Sigmoid colon (tissue), 7 donors: ENCODE results near the gene SNRNP200. TPM values are rescaled to one million over a fixed set of nuclear protein-coding genes. Genes with fewer than 3 reads are reported as not detected.

Experiments
- DNase-seq: peaks from one replicate; pipeline ENCODE4 v3.0.0-alpha.2; 2019
- H3K27ac ChIP-seq, 4 donors: fragments of 200-600 bp; sonication (generic); one replicate each; pipeline ENCODE4 v1.5.1; 2016 to 2019; ENCODE audit warnings: mild to moderate bottlenecking in 1 of 4
- H3K27me3 ChIP-seq, 3 donors: fragments of 200-600 bp; sonication (generic); one replicate each; pipeline ENCODE4 v1.5.1; 2019; ENCODE audit warnings: mild to moderate bottlenecking in 1 of 3
- H3K36me3 ChIP-seq, 4 donors: fragments of 200-600 bp; sonication (generic); one replicate each; pipeline ENCODE4 v1.5.1; 2016 to 2019
- H3K4me1 ChIP-seq, 4 donors: fragments of 200-600 bp; sonication (generic); one replicate each; pipeline ENCODE4 v1.5.1; 2017 to 2019
- H3K4me3 ChIP-seq, 4 donors: fragments of 200-600 bp; sonication (generic); one replicate each; pipeline ENCODE4 v1.5.1; 2017 to 2019; ENCODE audit warnings: mild to moderate bottlenecking in 2 of 4, moderate library complexity in 1 of 4
- H3K9me3 ChIP-seq, 4 donors: fragments of 200-600 bp in 3 of 4; sonication (generic) in 3 of 4; one replicate each; pipeline versions ENCODE4 v1.5.1 to v1.6.1; 2013 to 2019
- EP300 ChIP-seq, 4 donors: sonication (generic); formaldehyde crosslinking; IDR thresholded peaks; one replicate each; pipeline ENCODE4 v1.6.1; 2017; ENCODE audit warnings: antibody characterized with exemption in 4 of 4
- POLR2A ChIP-seq, 2 donors: fragments of 450-650 bp; IDR thresholded peaks; one replicate each; pipeline ENCODE4 v1.6.1; 2016; ENCODE audit warnings: antibody characterized with exemption in 2 of 2, mild to moderate bottlenecking in 2 of 2, moderate library complexity in 2 of 2
- POLR2AphosphoS5 ChIP-seq, 4 donors: sonication (generic); formaldehyde crosslinking; IDR thresholded peaks; one replicate each; pipeline ENCODE4 v1.6.1; 2017; ENCODE audit warnings: antibody characterized with exemption in 4 of 4
- whole genome bisulfite sequencing, 2 donors: extraction: QIAGEN DNeasy Blood & Tissue Kit; methylation state at CpG; one replicate each; pipeline ENCODE4 v1.1.7; 2013; 5-methylcytosine and 5-hydroxymethylcytosine counted together
- intact Hi-C: fragments of 100-400 bp; cut with DNase I; formaldehyde crosslinking; loops from one replicate; pipeline ENCODE4 v1.15.1; 2023
- polyA plus RNA-seq, 3 donors: library from polyadenylated mRNA; stranded (reverse); fragments of 200-250 nt; gene quantifications; one replicate each; pipeline ENCODE4 v1.2.3, GENCODE V29; 2013
- total RNA-seq, 4 donors: library from RNA; depleted of rRNA; stranded (reverse); fragments of >200 nt; gene quantifications; one replicate each; pipeline ENCODE4 v1.1.0, GENCODE V29; 2016
- TF ChIP-seq, protein P1 (sequence below), 4 experiments: fragments of 450-650 bp in 3 of 4; fragments of 200-600 bp in 1 of 4; IDR thresholded peaks; one replicate each; pipeline ENCODE4 v1.5.1; 2016 to 2019; ENCODE audit warnings: antibody characterized with exemption in 4 of 4, mild to moderate bottlenecking in 3 of 4, moderate library complexity in 2 of 4
- donor health status: healthy with polysubstance abuse.
- donor health status: Bipolar disorder and iron deficiency.
- donor health status: healthy.

SNRNP200 gene
- total and polyA plus RNA-seq, 7 donors, result 26.8 to 86.5 (median 78.9) TPM

- Histone ChIP-seq H3K4me1 (peaks cover 0 to 16% (median 15%) of the 10 kb centered on the region in 4 donors), H3K27me3 (peaks cover 6 to 65% (median 40%) of the 10 kb centered on the region in 3 donors), H3K4me3 (no peak overlapping the region), H3K36me3 (no peaks in the 10 kb centered on the region), H3K9me3 (no peaks in the 10 kb centered on the region), H3K27ac (no peak overlapping the region)
- TF ChIP-seq, protein P1, sequence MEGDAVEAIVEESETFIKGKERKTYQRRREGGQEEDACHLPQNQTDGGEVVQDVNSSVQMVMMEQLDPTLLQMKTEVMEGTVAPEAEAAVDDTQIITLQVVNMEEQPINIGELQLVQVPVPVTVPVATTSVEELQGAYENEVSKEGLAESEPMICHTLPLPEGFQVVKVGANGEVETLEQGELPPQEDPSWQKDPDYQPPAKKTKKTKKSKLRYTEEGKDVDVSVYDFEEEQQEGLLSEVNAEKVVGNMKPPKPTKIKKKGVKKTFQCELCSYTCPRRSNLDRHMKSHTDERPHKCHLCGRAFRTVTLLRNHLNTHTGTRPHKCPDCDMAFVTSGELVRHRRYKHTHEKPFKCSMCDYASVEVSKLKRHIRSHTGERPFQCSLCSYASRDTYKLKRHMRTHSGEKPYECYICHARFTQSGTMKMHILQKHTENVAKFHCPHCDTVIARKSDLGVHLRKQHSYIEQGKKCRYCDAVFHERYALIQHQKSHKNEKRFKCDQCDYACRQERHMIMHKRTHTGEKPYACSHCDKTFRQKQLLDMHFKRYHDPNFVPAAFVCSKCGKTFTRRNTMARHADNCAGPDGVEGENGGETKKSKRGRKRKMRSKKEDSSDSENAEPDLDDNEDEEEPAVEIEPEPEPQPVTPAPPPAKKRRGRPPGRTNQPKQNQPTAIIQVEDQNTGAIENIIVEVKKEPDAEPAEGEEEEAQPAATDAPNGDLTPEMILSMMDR (IDR thresholded peaks at IDR 0.05), result no peak
- TF ChIP-seq POLR2A (IDR thresholded peaks at IDR 0.05), result no peak
- TF ChIP-seq EP300 (IDR thresholded peaks at IDR 0.05), result no peak
- TF ChIP-seq POLR2AphosphoS5 (IDR thresholded peaks at IDR 0.05), result no peak
- no peak for DNase-seq
- WGBS, 2 donors, result 93 to 96% methylated on average over 1 of the region's 1 CpG
- intact Hi-C loops, result no loop called here
These were observed 14.1 kb upstream of the SNRNP200 start for GRCh38 chr2:96319396-96319795.

GRCh38 chr2:96318723-96319122, 13.4 kb upstream of the SNRNP200 start:
- DNase-seq, result no peak
- H3K36me3 ChIP-seq, result no peaks in the 10 kb centered on the region
- peaks cover 0 to 16% (median 15%) of the 10 kb centered on the region in 4 donors for H3K4me1 ChIP-seq
- H3K27me3 ChIP-seq, result peaks cover 6 to 58% (median 33%) of the 10 kb centered on the region in 3 donors
- intact Hi-C loops, result no loop called here
- WGBS, 2 donors, result 98% methylated on average over 4 of the region's 4 CpGs
- no peak overlapping the region for H3K4me3 ChIP-seq
- TF ChIP-seq POLR2AphosphoS5 (IDR thresholded peaks at IDR 0.05), result no peak
- TF ChIP-seq EP300 (IDR thresholded peaks at IDR 0.05), result no peak
- TF ChIP-seq, protein P1 (IDR thresholded peaks at IDR 0.05), result no peak
- no peak for TF ChIP-seq POLR2A (IDR thresholded peaks at IDR 0.05)
- no peaks in the 10 kb centered on the region for H3K9me3 ChIP-seq
- no peak overlapping the region for H3K27ac ChIP-seq

- Histone ChIP-seq H3K36me3 (no peaks in the 10 kb centered on the region), H3K27me3 (peaks cover 6 to 47% (median 22%) of the 10 kb centered on the region in 3 donors), H3K9me3 (no peaks in the 10 kb centered on the region), H3K4me1 (peaks cover 0 to 16% (median 15%) of the 10 kb centered on the region in 4 donors), H3K4me3 (no peak overlapping the region), H3K27ac (no peak overlapping the region)
- intact Hi-C loops, result no loop called here
- 79 to 90% methylated on average over 4 of the region's 4 CpGs for WGBS, 2 donors
- TF ChIP-seq EP300 (IDR thresholded peaks at IDR 0.05), result no peak
- no peak for TF ChIP-seq POLR2AphosphoS5 (IDR thresholded peaks at IDR 0.05)
- TF ChIP-seq, protein P1 (IDR thresholded peaks at IDR 0.05), result no peak
- TF ChIP-seq POLR2A (IDR thresholded peaks at IDR 0.05), result no peak
- DNase-seq, result no peak
These were observed 12.2 kb upstream of the SNRNP200 start for GRCh38 chr2:96317584-96317997.

DNA sequence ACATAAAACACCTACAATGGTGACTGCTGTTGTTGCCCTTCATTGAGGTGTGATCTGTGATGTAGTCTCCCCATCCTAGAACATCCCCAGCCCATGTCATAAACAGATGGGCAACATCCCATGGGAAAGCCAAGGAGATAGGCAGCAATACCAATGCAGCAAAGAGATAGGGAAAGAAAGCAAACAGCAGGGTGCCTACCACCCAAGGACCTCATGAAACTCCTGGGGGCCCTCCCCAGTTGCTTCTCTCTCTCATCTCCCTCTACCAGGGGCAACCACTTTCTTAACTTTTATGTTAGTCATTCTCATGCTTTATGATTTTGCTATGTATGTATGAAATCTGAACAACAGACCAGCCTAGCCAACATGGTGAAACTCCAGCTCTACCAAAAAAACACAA, 11.7 kb upstream of the SNRNP200 start:
- intact Hi-C loops, result no loop called here
- TF ChIP-seq, protein P1 (IDR thresholded peaks at IDR 0.05), result no peak
- TF ChIP-seq EP300 (IDR thresholded peaks at IDR 0.05) (no peak), POLR2AphosphoS5 (IDR thresholded peaks at IDR 0.05) (no peak), POLR2A (IDR thresholded peaks at IDR 0.05) (no peak)

More for the DNA sequence above, 11.7 kb upstream of the SNRNP200 start:
- no peak for DNase-seq
- H3K4me1 ChIP-seq, result peaks cover 0 to 14% (median 13%) of the 10 kb centered on the region in 4 donors
- H3K4me3 ChIP-seq, result no peak overlapping the region
- H3K36me3 ChIP-seq, result no peaks in the 10 kb centered on the region
- no peaks in the 10 kb centered on the region for H3K9me3 ChIP-seq
- peaks cover 4 to 41% (median 21%) of the 10 kb centered on the region in 3 donors for H3K27me3 ChIP-seq
- H3K27ac ChIP-seq, result no peak overlapping the region
